DMS53 (cell line): ENCODE data around the gene MAPKAPK2.

Experiments used
- DNase-seq: peaks from one replicate; lab custom pipeline; 2025; lab: John Stamatoyannopoulos, UW

MAPKAPK2 gene

DNA sequence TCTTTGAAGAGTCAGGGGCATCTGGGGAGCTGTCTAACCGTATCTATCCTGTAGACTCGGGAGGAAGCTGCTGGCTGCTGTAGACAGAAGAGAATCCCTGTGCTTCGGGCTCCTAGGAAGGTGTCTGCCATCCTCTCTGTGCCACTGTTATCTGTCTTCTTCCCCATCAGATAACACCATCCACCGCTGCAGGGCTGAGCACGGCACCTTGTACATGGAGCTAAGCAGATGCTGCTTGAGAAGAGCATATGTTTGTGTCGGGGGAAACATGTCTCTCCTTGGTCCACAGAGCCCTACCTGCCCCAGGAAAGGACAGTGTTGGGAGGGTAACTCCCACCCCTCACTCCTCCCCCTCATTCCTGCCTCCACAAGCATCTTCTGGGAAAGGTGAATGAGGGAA, 1.4 kb upstream of the MAPKAPK2 start:
- no peak for DNase-seq

GRCh38 chr1:206684003-206684402, 702 bp upstream of the MAPKAPK2 start:
- DNase-seq = no peak

DNA sequence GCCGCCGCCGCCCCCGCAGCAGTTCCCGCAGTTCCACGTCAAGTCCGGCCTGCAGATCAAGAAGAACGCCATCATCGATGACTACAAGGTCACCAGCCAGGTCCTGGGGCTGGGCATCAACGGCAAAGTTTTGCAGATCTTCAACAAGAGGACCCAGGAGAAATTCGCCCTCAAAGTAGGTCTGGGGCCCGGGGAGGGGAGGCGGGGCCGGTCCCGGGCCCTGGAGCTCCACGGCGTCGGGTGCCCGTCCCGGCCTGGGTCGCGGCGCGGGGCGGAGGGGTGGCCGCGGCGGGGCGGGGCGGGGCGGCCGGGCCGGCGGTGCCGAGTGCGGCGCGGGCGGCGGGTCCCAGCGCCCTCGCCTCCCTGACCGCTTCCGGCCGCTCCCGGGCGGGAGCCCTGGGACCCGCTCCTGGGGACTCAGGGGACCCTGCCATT, 646 bp downstream of the MAPKAPK2 start:
- peak; percentile 83 for DNase-seq

GRCh38 chr1:206685769-206686477, 1.2 kb downstream of the MAPKAPK2 start:
- peak; percentile 89 for DNase-seq

DNA sequence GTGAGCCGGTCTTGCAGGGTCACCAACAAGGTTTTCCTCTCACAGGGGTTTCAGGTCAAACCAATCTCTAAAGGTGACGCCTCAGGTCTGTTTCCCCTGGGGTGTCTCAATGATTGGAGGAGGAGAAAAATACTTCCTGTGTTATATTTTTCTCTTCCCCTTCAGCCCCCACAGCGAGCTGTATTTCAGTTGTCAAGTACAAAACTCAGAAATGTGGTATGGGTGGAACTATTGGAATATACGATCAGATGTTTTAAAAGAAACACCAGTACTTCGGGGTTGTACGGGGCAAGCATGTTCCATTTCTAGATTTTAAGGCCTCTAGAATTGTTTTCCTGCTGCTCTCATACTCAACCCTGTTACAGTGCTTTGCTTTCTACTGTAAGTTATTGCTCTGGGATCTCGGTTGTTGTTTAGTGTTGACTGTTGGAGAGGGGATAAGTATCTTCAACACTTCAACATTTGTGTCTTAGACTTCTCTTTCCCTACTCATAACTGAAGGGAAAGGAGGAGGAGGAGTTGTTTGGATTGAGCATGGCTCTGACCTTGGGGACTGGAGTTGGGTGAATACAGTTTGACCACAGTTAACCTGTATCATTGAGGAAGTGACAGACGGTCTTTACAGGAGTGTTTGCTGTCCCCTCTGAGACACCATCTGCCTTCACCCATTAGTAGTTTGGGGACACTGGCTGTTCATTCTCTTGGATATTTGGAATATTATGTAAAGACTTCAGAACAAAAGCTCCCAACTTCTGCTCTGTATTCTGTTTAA, 2.0 kb downstream of the MAPKAPK2 start:
- DNase-seq = peak; percentile 54

DNA sequence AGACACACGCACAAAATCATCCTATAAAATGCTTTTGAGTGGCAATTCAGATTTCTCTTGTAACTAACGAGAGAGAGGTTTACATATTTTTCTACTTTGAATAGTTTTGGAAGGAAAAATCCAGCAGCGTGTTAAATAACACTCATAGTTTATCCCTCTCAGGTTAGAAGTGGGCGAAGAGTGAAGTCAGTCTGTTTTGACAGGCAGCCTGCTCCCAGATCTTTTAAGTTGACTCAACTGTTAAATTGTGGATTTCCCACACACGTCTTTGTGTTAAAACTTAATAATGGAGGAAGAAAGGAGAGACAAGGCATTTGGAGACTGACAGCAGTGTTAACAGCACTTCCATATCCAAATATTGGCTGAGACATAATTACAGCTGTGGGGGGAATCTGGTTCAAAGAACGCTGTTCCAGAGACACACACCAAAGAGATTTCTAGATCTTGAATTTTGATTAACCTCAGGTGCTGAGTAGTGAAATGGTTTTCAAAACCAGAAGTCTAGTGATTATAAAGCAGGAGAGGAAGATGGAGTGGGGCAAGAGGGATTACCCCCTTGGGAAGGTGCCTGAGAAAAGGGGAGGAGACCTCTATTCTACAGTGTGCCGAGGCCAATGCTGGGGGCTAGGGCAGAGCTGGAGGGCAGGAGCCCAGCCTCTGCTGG, 2.7 kb downstream of the MAPKAPK2 start:
- no peak for DNase-seq

DNA sequence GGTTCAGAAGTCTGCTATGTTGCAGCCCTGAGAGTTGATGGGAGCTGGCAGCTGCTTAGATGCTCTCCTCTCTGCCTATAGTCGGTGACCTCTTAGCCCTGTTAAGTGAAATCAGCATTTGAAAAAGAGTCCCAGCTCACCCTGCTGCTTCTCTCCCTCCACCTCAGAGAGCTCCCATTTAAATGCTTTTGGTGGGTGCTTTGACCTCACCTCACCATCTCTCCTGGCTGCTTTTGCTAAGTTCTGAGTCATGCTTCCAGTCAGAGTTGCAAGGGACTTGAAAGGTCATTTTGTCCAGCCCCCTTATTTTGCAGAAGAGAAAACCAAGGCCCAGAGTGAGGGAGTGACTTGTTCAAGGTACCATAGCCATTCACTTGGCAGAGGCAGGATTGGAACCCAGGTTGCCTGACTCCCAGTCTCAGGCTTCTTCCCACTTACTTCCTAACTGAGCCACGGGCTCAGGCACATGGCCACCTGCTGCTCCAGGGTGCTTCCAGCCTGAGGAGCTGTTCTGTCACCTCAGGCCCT, 3.3 kb downstream of the MAPKAPK2 start:
- DNase-seq = peak; percentile 16

GRCh38 chr1:206690516-206690915, 5.8 kb downstream of the MAPKAPK2 start:
- DNase-seq = no peak

DNA sequence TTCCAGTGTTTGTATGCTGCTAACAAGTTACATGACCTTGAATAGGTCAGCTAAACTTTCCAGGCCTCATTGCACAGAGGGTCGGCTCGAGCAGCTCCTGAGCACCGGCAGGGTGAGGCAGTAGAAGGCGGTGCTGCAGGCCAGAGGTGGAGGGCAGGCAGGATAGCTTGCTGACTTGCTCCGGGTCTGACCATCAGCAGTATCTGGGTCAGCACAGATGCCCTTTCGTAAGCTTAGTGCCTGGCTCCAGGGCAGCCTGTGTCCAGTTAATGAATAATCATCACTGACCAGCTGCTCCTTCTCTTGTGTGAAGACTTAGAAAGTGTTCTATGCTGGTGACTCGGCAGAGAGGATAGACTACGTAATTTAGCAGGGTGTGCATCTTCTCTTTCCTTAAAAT, 6.9 kb downstream of the MAPKAPK2 start:
- DNase-seq = no peak

DNA sequence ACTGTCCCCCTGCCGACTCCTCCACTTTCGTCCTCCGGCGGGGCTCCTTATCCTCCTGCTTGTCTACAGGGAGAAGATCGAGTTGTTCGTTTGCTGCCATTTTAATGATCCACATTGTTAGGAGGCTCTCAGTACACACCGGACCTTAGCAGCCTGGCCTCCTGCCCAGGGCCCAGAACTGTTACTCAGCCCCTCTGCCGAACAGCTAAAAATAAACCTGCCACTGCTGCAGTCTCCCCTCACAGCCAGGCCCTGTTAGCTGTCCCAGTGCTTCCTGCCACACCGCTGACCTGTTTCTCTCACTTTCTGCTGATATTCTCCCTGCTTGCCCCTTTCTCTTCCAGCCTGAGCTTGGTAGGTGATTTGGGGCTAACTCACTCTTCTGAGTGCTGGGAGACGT, 8.3 kb downstream of the MAPKAPK2 start:
- DNase-seq = no peak

- no peak for DNase-seq
Measured at GRCh38 chr1:206693592-206693991, 8.9 kb downstream of the MAPKAPK2 start.

GRCh38 chr1:206694171-206695124, 9.7 kb downstream of the MAPKAPK2 start:
- no peak for DNase-seq

- no peak for DNase-seq
Measured at GRCh38 chr1:206695733-206696132, 11.0 kb downstream of the MAPKAPK2 start.

- DNase-seq = no peak
Measured at GRCh38 chr1:206696812-206697585, 12.3 kb downstream of the MAPKAPK2 start.

DNA sequence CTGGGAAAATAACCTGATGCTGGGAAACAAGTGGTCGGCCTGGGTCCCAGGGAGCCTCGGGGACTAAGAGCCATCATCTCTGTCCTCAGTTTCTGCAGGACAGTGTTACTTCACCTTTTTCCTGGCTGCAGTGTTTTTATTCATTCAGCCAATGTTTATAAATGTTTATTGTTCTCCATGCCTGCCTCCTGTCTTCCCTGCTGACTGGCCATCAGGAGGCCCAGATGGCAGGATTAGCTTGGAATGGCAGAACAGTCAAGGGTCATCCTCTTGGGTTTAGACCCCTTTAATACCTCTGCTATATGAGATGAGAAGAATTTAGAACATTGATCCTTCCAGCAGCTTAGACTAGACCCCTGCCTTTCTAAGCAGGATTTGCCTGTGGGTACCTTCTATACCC, 13.3 kb downstream of the MAPKAPK2 start:
- no peak for DNase-seq

DNA sequence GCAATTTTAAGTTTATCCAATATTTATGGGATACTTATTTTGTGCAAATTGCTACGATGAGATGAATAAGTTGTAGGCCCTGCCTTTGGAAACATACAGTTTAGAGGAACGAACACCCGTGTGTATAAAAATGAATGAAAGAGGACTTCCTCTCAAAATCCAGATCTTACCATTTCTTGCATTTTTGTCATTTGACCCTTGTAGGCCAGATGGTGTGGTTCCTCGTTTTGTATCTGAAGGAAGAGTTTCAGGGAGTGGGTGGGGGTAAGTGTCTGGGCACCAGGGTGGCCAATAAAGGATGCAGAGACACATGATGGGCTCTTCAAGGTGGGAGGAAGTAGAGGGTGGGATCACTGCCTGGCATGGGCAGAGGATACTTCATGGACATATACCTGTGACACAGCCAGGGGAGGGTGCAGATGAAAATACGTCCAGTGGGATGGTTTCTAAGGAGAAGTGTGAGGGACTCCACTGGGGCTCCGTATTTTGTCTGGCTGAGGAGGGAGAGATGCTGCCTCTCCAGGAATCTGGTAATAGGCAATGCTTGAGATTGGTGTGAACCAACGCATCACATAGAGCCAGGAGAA, 14.4 kb downstream of the MAPKAPK2 start:
- no peak for DNase-seq

DNA sequence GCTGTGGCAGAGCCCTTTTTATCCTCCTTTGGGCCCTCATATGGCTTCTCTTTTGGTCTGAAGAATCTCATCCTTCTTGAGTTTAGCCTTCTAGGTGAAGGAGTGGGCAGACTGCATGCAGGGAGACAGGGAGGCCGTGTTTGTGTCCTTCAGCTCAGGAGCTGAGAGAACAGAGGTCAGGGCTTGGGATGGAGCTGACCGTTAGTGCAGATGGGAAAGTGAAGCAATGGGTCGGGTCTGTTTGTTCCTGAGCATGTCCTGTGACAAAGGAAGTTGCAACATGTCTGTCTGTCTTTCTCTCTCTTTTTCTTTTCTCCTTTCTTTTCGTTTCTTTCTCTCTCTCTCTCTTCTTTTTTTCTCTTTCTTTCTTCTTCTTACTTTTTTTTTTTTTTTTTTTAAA, 14.9 kb downstream of the MAPKAPK2 start:
- peak; percentile 33 for DNase-seq

DNA sequence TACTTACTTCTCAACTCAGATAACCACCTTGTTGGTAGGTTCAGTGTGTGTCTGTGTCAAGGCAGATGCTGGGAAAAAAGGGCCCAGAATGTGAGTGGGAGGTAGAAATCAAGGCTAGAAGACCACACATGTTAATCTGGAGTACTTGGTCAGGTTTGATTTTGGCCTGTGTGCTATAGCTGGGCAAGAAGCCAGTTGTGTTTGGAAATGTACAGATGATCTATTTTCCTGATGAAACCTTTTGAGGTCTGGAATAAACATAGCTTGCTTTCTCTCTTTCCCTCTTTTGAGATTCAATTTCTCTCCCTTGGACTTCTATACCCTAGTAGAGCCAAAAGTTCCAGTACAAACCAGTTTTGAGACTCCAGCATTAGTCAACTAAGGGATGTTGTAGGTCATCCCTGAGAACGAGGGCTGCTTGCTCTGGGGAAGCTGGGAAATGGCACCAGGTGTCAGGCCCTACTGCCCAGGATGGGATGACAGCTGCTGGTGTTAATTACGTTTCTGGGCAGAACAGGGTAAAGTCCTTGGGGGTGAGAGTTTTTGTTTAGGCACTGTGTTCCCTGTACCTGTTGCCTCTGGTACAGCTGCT, 15.8 kb downstream of the MAPKAPK2 start:
- peak; percentile 94 for DNase-seq

- DNase-seq = no peak
Measured at GRCh38 chr1:206702260-206702659, 17.6 kb downstream of the MAPKAPK2 start.

DNA sequence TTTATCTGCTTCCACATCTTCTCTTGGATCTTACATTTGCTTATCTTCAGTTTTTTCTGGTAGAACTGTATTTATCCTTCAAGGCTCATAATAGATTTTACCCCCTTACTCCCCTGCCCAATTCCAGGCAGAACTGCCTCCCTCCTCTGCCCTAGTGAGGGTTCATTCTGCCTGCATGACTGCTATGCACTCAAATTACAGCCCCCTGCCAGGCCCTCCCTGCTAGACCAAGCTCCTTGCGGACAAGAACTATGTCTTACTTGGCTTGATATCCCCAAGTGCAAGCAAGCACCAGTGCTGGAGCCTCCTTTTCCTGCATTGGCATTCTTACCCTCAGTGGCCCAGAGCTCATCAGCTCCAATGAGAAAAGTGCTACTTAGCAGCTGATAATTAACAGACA, 18.1 kb downstream of the MAPKAPK2 start:
- no peak for DNase-seq
